Loucy (cell line): ENCODE measurements around the gene IQGAP3.
A peak's percentile ranks its signal among the peaks of the same experiment; 100 is the strongest.

Source experiments
- H2AFZ ChIP-seq: fragments of 200-600 bp; sonication (generic); 2 replicates; pipeline ENCODE4 v1.6.0; 2016; ENCODE audit warnings: antibody characterized with exemption, mild to moderate bottlenecking, low read length, moderate library complexity
- H3F3A ChIP-seq: fragments of 200-600 bp; 2 replicates; pipeline ENCODE4 v1.6.0; 2016; ENCODE audit warnings: antibody characterized with exemption, low read depth, mild to moderate bottlenecking
- H3K27me3 ChIP-seq: fragments of 200-600 bp; sonication (generic); 2 replicates; pipeline ENCODE4 v1.6.1; 2014; ENCODE audit warnings: low read length, mild to moderate bottlenecking; ENCODE audit not compliant: insufficient read depth, poor library complexity, severe bottlenecking
- H3K36me3 ChIP-seq: fragments of 200-600 bp; sonication (generic); 2 replicates; pipeline ENCODE4 v1.6.1; 2016; ENCODE audit warnings: low read length; ENCODE audit not compliant: insufficient read depth
- H3K4me1 ChIP-seq: fragments of 200-600 bp; sonication (generic); 2 replicates; pipeline ENCODE4 v1.5.1; 2014; ENCODE audit warnings: low read length, mild to moderate bottlenecking; ENCODE audit not compliant: insufficient read depth, poor library complexity, severe bottlenecking
- H3K4me2 ChIP-seq: fragments of 200-600 bp; sonication (generic); 2 replicates; pipeline ENCODE4 v1.6.0; 2014; ENCODE audit warnings: antibody characterized with exemption, low read length, low read depth, mild to moderate bottlenecking; ENCODE audit not compliant: poor library complexity, severe bottlenecking
- H3K4me3 ChIP-seq: fragments of 200-600 bp; sonication (generic); 2 replicates; pipeline ENCODE4 v1.5.1; 2014; ENCODE audit warnings: low read length, mild to moderate bottlenecking, mixed read lengths; ENCODE audit not compliant: poor library complexity, severe bottlenecking
- H3K79me2 ChIP-seq: fragments of 200-600 bp; sonication (generic); 2 replicates; pipeline ENCODE4 v1.6.1; 2014; ENCODE audit warnings: low read length; ENCODE audit not compliant: insufficient read depth
- H3K9ac ChIP-seq: fragments of 200-600 bp; sonication (generic); 2 replicates; pipeline ENCODE4 v1.6.0; 2014; ENCODE audit warnings: mild to moderate bottlenecking, low read depth, low read length, moderate library complexity; ENCODE audit not compliant: poor library complexity, severe bottlenecking
- H3K9me2 ChIP-seq: fragments of 200-600 bp; sonication (generic); replicated peaks from 2 replicates; pipeline ENCODE4 v1.6.1; 2016; ENCODE audit warnings: low read depth, low read length, mixed read lengths
- H3K9me3 ChIP-seq: fragments of 200-600 bp; sonication (generic); 2 replicates; pipeline ENCODE4 v1.6.1; 2014; ENCODE audit warnings: mild to moderate bottlenecking, antibody characterized with exemption, low read length, low read depth; ENCODE audit not compliant: insufficient read depth
- H4K20me1 ChIP-seq: fragments of 200-600 bp; sonication (generic); 2 replicates; pipeline ENCODE4 v1.6.0; 2014; ENCODE audit warnings: antibody characterized with exemption, low read length, mild to moderate bottlenecking; ENCODE audit not compliant: insufficient read depth, poor library complexity, severe bottlenecking
- EZH2phosphoT487 ChIP-seq: fragments of 200-600 bp; IDR thresholded peaks from 2 replicates; pipeline ENCODE4 v1.6.1; 2018; ENCODE audit warnings: antibody characterized with exemption, mild to moderate bottlenecking, moderate library complexity, borderline replicate concordance
- TF ChIP-seq, protein P1 (sequence below): fragments of 200-600 bp; sonication (generic); conservative IDR thresholded peaks from 2 replicates; pipeline ENCODE4 v1.5.1; 2014; ENCODE audit warnings: mild to moderate bottlenecking, antibody characterized with exemption, low read length

The IQGAP3 gene

GRCh38 chr1:156525856-156526489 is 46.4 kb downstream of the IQGAP3 start:
- H3K4me1 ChIP-seq: peaks cover 51% of the 10 kb centered on the region
- TF ChIP-seq, protein P1, sequence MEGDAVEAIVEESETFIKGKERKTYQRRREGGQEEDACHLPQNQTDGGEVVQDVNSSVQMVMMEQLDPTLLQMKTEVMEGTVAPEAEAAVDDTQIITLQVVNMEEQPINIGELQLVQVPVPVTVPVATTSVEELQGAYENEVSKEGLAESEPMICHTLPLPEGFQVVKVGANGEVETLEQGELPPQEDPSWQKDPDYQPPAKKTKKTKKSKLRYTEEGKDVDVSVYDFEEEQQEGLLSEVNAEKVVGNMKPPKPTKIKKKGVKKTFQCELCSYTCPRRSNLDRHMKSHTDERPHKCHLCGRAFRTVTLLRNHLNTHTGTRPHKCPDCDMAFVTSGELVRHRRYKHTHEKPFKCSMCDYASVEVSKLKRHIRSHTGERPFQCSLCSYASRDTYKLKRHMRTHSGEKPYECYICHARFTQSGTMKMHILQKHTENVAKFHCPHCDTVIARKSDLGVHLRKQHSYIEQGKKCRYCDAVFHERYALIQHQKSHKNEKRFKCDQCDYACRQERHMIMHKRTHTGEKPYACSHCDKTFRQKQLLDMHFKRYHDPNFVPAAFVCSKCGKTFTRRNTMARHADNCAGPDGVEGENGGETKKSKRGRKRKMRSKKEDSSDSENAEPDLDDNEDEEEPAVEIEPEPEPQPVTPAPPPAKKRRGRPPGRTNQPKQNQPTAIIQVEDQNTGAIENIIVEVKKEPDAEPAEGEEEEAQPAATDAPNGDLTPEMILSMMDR: no peak
- no peak for TF ChIP-seq EZH2phosphoT487
- no peaks in the 10 kb centered on the region for H3K79me2 ChIP-seq
- H3K9me3 ChIP-seq: no peaks in the 10 kb centered on the region
- no peaks in the 10 kb centered on the region for H3K27me3 ChIP-seq
- H4K20me1 ChIP-seq: no peaks in the 10 kb centered on the region
- H3K4me2 ChIP-seq: peak overlapping the region; percentile 82
- peak overlapping the region; percentile 66 for H3K4me3 ChIP-seq
- peaks cover 9% of the 10 kb centered on the region; the same call in 1 of the 2 replicates for H3K36me3 ChIP-seq
- H3F3A ChIP-seq: peaks cover 8% of the 10 kb centered on the region; the same call in 1 of the 2 replicates
- peak overlapping the region; percentile 66 for H3K9ac ChIP-seq
- H3K9me2 ChIP-seq: no peaks in the 10 kb centered on the region
- no peak overlapping the region for H2AFZ ChIP-seq

- H4K20me1 ChIP-seq: no peaks in the 10 kb centered on the region
- H3K9me2 ChIP-seq: no peaks in the 10 kb centered on the region
- peaks cover 8% of the 10 kb centered on the region; the same call in 1 of the 2 replicates for H3F3A ChIP-seq
- H3K27me3 ChIP-seq: no peaks in the 10 kb centered on the region
- peaks cover 5% of the 10 kb centered on the region; the same call in 1 of the 2 replicates for H3K36me3 ChIP-seq
- peak overlapping the region; percentile 66 for H3K4me3 ChIP-seq
- no peaks in the 10 kb centered on the region for H3K79me2 ChIP-seq
- no peak for TF ChIP-seq EZH2phosphoT487
- TF ChIP-seq, protein P1: no peak
- H3K9ac ChIP-seq: peak overlapping the region; percentile 66
- H3K4me1 ChIP-seq: peaks cover 51% of the 10 kb centered on the region
- H2AFZ ChIP-seq: peak overlapping the region; percentile 69; the same call in 1 of the 2 replicates
- peak overlapping the region; percentile 82 for H3K4me2 ChIP-seq
- H3K9me3 ChIP-seq: no peaks in the 10 kb centered on the region
These were observed 47.3 kb downstream of the IQGAP3 start for GRCh38 chr1:156525071-156525501.

DNA sequence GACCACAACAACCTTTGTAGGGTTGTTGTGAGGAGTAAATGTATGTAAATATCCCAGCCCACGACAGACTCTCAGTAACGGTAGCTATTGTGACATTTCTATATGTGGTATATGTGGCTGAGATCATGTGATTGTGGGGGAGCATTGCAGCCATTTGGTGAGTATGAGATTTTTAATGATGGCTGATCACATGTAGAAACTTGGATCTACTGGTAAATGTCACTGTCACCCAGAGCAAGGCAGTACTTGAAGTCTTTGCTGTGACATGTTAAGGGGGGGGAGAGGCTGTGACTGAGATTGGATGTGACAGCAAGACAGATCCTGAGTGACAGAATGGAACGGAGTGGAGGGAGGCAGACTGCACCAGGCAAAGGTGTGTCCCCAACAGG is 47.9 kb downstream of the IQGAP3 start:
- H2AFZ ChIP-seq: peak overlapping the region; percentile 69

More for the DNA sequence above, 47.9 kb downstream of the IQGAP3 start:
- Histone ChIP-seq H3K36me3 (peaks cover 5% of the 10 kb centered on the region; the same call in 1 of the 2 replicates), H3K79me2 (no peaks in the 10 kb centered on the region), H3K4me3 (peak overlapping the region; percentile 66), H3K4me2 (peak overlapping the region; percentile 82), H3K9me3 (no peaks in the 10 kb centered on the region), H3F3A (peaks cover 8% of the 10 kb centered on the region; the same call in 1 of the 2 replicates), H3K9me2 (no peaks in the 10 kb centered on the region), H3K27me3 (no peaks in the 10 kb centered on the region), H3K9ac (peak overlapping the region; percentile 66), H4K20me1 (no peaks in the 10 kb centered on the region), H3K4me1 (peaks cover 51% of the 10 kb centered on the region)
- TF ChIP-seq, protein P1: no peak
- no peak for TF ChIP-seq EZH2phosphoT487
